Measurements from ENCODE around the gene AIFM3. TPM values are rescaled to one million over a fixed set of nuclear protein-coding genes. Genes with fewer than 3 reads are reported as not detected.
A peak's percentile ranks its signal among the peaks of the same experiment; 100 is the strongest.

AIFM3 gene
- total and polyA plus RNA-seq, 7 donors, result 0.66 to 105 (median 1.9) TPM

- TF ChIP-seq POLR2A (IDR thresholded peaks at IDR 0.05) (no peak), CTCF (IDR thresholded peaks at IDR 0.05) (no peak), POLR2AphosphoS5 (IDR thresholded peaks at IDR 0.05) (no peak), EP300 (IDR thresholded peaks at IDR 0.05) (no peak)
- Histone ChIP-seq H3K27me3 (no peaks in the 10 kb centered on the region), H3K4me1 (no peaks in the 10 kb centered on the region), H3K9me3 (no peaks in the 10 kb centered on the region), H3K27ac (no peak overlapping the region), H3K36me3 (peaks cover 18 to 91% (median 32%) of the 10 kb centered on the region in 4 donors), H3K4me3 (no peak overlapping the region)
- peak; percentile 61 for DNase-seq
- 96% methylated on average over 29 of the region's 29 CpGs for WGBS, 2 donors
- intact Hi-C loops (cut with DNase I), result no loop called here
Observed at GRCh38 chr22:20993304-20994127, 26.5 kb downstream of the AIFM3 start.

- H3K27me3 ChIP-seq, result no peaks in the 10 kb centered on the region
- DNase-seq, result peak; percentile 63
- H3K4me3 ChIP-seq, result no peak overlapping the region
- no peaks in the 10 kb centered on the region for H3K9me3 ChIP-seq
- peaks cover 0 to 2% (median under 1%) of the 10 kb centered on the region in 4 donors for H3K4me1 ChIP-seq
- intact Hi-C loops (cut with DNase I), result no loop called here
- 94 to 95% methylated on average over 30 of the region's 30 CpGs for WGBS, 2 donors
- peaks cover 18 to 93% (median 31%) of the 10 kb centered on the region in 4 donors for H3K36me3 ChIP-seq
- TF ChIP-seq EP300 (IDR thresholded peaks at IDR 0.05) (no peak), POLR2A (IDR thresholded peaks at IDR 0.05) (no peak), POLR2AphosphoS5 (IDR thresholded peaks at IDR 0.05) (no peak), CTCF (IDR thresholded peaks at IDR 0.05) (no peak)
- no peak overlapping the region for H3K27ac ChIP-seq
Observed at GRCh38 chr22:20994128-20994901, 27.3 kb downstream of the AIFM3 start.

- no peaks in the 10 kb centered on the region for H3K27me3 ChIP-seq
- H3K27ac ChIP-seq, result no peak overlapping the region
- TF ChIP-seq EP300 (IDR thresholded peaks at IDR 0.05) (no peak), CTCF (IDR thresholded peaks at IDR 0.05) (no peak), POLR2AphosphoS5 (IDR thresholded peaks at IDR 0.05) (peak in 1 of 4 donors; percentile 5)
- H3K4me3 ChIP-seq, result no peak overlapping the region
- H3K4me1 ChIP-seq, result peaks cover 0 to 8% (median 6%) of the 10 kb centered on the region in 4 donors
- H3K36me3 ChIP-seq, result peaks cover 23 to 97% (median 37%) of the 10 kb centered on the region in 4 donors
- DNase-seq, result no peak
- intact Hi-C loops (cut with DNase I), result no loop called here
- WGBS, 2 donors, result 93 to 96% methylated on average over 10 of the region's 10 CpGs
- H3K9me3 ChIP-seq, result no peaks in the 10 kb centered on the region
Observed at GRCh38 chr22:20994902-20995241, 27.8 kb downstream of the AIFM3 start.

- no peak for TF ChIP-seq CTCF (IDR thresholded peaks at IDR 0.05)
- TF ChIP-seq POLR2A (IDR thresholded peaks at IDR 0.05), result no peak
- no peak for TF ChIP-seq EP300 (IDR thresholded peaks at IDR 0.05)
- no peak for TF ChIP-seq POLR2AphosphoS5 (IDR thresholded peaks at IDR 0.05)
- peaks cover 0 to 14% (median 12%) of the 10 kb centered on the region in 4 donors for H3K4me1 ChIP-seq
- DNase-seq, result peak; percentile 64
- H3K27ac ChIP-seq, result no peak overlapping the region
- H3K9me3 ChIP-seq, result no peaks in the 10 kb centered on the region
- intact Hi-C loops (cut with DNase I), result no loop called here
- peaks cover 29 to 97% (median 40%) of the 10 kb centered on the region in 4 donors for H3K36me3 ChIP-seq
- H3K27me3 ChIP-seq, result no peaks in the 10 kb centered on the region
- no peak overlapping the region for H3K4me3 ChIP-seq
- WGBS, 2 donors, result 93 to 94% methylated on average over 23 of the region's 23 CpGs
Observed at GRCh38 chr22:20995329-20996030, 28.4 kb downstream of the AIFM3 start.
